Hematopoietic multipotent progenitor cell treated with erythropoietin and hydrocortisone succinate and interleukin-3 and kit ligand, for 17 days (in vitro differentiated cells): Measurements from ENCODE around the gene TEAD4.

Experiments used
- DNase-seq: peaks from one replicate; pipeline ENCODE4 v3.0.0-alpha.2; 2015; ENCODE audit warnings: low spot score

The TEAD4 gene

DNA sequence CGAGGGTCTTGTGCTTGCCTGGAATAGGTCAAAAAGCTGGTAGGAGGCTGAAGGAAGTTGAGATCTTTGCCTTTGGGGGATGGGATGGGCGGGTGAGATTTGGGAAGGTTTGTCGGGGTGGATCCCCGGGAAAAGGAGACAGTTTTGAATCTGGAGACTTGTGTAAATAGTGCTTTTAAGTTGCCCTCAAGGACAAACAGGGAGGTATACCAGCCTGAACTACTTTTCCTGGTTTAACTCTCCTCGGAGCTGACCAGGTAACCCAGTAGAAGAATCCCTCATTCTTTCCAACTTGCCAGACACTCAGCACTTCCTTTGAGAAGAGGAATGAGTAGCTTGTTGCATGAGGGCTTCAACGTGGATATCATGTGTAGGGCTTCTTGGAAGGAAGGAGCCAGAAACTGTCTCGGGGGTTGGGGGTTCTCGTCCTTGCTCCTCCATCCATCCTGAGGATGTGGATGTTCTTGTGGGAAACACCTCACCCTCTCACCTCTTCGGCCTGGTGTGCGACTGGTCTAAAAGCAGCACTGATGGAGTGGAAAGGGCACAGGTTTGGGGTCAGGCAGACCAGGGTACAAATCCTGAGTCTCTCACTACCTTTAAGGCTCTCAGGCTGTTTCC, 1.9 kb downstream of the TEAD4 start:
- no peak for DNase-seq

DNA sequence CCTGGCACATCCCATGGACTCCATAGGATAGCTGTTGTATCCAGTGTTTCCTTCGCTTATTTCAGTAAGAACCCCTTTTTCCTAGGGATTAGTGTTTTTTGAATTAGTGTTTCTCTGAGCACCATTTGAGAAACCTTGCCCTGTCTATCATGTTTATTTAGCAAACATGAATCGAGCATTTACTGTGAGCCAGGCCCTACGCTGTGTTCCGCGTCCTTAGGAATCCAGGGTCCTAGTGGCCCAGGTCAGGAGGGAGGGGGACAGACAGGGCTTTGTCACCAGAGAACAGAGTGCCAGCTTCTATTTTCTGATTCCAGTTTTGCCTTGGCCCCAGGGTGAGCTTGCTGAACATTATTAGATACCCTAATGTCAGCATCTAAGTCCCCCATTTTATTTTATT, 2.5 kb downstream of the TEAD4 start:
- DNase-seq: no peak

DNA sequence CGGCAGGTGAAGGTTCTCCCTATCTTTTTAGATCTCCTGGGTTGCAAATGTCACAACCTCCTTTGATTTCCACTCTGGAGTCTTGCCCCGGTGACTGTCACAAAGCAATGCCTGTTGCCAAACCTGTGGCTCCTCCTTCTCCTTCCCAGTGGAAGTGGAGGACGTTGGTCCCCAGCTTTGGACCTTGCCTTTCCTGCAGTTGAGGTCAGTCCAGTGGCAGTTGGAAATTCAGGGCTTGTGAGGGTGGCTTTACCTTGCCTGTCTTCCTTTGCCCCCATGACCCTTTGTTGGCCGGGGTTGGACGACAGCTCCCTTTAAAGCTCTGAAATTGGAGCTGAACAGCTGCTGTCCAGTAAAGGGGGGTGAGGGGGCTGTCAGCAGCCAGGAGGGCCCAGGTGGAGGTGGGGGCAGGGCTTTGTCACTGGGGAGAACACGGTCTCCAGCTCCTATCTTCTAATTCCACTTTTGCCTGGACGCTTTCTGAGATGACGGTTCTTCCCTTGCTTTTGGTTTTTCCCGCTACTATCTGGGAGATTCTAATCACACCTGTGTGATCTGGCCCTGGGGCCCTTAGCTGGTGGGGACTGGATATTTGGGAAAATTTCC, 4.1 kb downstream of the TEAD4 start:
- no peak for DNase-seq

DNA sequence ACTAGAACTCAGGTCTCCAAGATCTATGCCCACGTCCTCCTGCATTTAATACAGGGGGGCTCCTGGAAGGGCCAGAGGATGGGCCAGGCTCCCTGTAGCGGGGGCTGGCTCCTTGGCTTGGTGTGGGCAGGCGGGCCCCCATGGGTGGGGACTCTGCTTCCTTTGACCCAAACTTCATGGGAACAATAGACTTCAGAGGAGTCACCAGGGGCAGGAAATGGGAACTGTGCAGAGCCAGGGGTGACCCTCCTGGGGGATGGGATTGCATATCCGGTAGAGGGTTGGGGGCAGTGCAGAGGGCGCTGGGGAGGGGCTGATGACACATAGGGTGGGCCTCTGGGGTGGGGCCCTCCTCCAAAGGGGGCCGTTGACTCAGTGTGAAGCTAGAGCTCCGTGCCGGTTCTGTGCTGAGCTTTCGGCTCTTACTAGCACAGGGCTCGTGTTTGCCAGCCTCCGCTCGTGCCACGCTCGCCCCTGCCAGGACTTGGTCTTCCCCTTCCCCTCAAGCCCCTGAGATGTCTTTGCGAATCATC, 4.6 kb downstream of the TEAD4 start:
- DNase-seq: no peak

DNA sequence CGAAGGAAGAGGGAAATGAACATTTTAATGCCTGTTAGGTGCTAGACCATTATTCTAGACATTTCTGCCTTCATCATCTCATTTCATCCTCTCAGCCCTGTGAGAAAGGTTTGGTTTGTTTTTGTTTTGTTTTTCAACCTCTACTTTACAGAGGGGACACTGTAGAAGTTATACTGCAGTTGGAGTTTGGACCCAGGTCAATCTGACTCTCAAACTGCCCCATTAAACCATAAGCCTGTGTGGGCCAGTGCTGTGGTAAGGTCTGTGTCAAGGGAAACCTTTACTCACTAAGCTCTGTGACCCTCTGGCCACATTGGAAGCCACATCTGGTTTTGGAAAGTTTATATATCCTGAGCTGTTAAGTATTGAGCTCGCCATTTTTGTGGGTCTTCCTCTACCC, 8.5 kb downstream of the TEAD4 start:
- no peak for DNase-seq

DNA sequence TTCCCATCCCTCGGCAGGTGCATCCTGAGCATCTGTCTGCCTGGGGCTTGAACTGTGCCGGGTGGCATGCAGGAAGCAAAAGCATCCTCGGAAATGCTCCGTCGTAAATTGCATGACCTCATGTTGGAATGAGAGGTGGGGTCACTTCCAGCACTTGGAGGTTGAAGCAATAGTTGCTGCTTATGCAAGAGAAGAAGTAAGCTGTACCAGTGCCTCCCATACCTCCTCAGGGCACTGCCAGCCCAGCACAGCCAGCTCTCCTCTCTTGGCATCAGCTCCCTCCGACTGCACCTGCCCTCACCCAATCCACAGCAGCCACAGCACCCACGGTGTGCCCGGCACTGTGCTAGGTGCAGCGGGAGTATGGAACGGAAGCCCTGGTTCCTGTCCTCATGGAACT, 11.5 kb downstream of the TEAD4 start:
- no peak for DNase-seq

DNA sequence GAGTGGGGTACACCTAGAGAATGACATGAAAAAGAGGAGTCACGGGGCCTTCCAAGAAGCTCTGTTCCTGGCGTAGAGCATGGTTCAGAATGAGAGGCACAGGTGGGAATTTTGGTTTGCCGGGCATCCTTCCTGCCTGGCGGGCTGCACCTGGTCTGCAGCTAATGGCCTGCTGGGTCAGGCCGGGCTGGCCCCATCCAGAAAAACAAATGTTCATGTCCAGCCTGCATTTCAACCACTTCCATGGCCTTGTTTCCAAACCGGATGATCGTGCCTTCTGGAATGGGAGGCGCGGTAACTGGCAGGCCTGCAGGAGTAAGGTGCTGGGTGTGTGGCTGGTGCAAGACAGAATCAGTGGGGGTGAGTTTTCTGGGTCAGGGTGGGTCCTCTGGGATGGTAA, 14.4 kb downstream of the TEAD4 start:
- no peak for DNase-seq

DNA sequence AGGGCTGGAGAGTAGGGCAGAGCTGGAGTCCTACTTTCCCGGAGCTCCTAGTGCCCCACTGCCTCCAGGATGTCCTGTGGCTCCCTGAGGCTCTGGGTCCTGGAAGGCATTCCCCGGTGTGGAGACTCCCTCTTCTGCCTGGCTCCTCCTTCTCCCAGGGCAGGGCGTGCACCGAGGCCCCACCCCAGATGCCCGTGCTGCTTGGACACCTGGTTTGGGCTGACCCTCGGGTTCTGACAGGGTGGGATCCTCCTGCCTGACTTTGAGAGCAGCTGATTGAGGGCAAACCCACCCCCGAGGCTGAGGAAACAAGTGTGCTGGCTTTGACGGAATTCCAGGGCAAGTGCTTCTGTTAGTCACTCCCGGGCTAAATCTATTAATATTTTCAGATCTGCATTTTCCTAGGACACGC, 15.4 kb downstream of the TEAD4 start:
- no peak for DNase-seq

DNA sequence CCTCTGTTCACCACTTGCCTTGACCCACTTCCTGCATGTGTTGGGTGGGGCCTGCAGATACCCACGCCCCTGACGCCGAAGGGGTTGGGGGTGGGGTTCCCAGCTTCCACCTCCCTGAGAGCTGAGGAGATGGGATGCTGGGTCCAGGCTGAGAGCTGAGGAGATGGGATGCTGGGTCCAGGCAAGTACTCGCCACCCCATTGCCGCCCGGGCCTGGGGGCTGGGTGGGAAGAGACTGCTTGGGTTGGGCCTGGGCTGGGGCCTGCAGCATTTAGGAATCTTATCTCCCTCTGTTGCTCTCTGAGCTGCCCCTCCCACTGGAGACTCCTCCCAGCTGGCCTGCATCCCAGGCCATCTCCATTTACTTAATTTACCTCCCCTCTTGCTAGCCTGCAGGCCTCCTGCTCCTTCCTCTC, 17.4 kb downstream of the TEAD4 start:
- no peak for DNase-seq

DNA sequence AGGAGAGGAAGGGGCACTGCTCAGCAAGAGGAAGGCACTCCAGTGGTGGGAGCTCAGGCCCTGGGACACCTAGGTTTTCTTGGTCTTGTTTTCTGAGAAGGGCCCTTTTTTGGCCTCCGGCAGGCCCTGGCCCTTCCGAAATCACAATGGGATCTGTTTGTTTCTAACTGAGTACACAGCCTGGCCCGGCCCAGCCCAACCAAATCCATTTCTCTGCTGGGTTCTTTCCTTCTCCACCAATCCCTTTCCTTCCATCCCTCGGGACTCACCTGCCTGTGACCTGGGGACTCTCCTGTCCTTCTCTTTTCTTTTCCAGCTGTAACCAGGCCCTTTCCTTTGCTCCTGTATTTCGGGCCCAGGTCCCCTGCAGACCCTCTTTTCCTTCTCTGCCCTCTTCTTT, 18.6 kb downstream of the TEAD4 start:
- no peak for DNase-seq

DNA sequence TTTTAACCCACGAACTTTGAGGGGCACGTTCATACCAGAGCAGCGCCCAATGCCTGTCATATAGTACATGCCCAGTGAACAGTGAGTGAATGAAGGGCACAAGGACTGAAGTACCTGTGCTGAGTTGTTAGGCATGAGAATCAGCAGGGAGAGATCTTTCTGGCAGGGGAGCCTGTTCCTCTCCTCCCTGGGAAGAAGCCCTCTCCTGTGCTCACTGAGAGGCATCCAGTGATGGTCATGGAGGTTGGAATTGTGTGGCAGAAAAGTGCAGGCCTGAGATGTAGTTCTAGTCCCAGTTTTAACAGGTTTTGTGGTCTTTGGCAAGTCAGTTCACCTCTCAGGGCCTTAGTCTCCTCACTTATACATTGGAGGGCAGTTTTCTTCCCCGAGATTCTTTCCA, 20.6 kb downstream of the TEAD4 start:
- no peak for DNase-seq

DNA sequence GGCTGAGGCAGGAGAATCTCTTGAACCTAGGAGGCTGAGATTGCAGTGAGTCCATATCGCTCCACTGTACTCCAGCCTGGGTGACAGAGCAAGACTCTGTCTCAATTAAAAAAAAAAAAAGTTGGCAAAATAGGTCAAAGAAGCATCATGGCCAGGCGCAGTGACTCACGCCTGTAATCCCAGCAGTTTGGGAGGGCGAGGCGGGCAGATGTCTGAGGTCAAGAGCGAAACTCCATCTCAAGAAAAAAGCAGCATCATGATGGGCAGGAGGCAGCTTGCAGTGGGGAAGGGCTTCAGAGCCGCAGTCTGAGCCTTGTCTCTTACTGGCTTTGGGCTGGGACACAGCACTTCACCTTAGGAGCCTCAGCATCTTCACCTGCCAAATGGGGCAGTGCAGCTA, 21.4 kb downstream of the TEAD4 start:
- DNase-seq: no peak

DNA sequence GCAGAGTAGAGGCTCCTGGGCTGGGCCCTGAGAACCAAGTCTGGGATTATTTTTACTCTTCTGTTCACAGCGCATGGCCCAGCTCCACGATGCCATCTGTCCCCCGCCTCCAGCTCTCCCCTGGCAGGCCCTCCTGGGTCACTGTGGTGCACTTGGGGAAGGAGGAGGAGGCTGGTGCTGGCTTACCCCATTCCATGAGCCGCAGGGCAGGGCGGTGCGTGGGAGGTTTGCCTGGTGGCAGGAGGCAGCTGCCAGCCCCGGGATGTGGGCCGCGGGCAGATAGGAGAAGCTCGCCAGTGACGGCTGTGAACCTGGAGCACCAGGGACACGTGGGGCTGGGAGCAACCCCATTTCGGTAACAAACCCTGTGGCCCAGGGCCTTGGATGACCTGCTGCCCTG, 23.2 kb downstream of the TEAD4 start:
- DNase-seq: no peak

DNA sequence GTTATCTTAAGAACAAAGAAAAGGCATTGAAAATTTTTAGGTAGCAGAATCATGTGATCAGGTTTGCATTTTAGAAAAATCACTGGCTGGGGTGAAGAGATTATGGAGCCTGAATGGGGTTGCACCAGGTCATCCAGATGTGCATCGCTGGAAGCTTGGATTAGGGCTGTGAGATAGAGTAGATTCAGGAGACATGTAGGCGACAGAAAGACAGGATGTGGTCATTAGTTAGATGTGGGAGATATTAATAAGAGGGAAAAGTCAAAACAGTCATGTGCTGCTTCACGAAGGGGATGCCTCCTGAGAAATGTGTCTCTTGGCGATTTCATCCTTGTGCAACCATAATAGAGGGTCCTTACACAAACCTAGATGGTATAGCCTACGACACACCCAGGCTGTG, 25.1 kb downstream of the TEAD4 start:
- DNase-seq: no peak

DNA sequence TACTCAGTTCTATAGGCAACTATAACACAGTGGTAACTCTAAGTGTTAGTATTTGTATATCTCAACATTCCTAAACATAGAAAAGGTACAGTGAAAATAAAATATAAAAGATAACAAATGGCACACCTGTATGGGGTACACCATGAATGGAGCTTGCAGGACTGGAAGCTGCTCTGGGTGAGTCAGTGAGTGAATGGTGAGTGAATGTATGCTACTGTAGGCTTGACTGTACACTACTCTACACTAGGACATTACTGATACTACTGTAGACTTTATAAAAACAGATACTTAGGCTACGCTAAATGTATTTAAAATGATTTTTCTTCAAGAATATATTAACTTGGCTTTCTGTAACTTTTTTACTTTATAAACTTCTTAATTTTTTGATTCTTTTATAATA, 25.5 kb downstream of the TEAD4 start:
- no peak for DNase-seq

DNA sequence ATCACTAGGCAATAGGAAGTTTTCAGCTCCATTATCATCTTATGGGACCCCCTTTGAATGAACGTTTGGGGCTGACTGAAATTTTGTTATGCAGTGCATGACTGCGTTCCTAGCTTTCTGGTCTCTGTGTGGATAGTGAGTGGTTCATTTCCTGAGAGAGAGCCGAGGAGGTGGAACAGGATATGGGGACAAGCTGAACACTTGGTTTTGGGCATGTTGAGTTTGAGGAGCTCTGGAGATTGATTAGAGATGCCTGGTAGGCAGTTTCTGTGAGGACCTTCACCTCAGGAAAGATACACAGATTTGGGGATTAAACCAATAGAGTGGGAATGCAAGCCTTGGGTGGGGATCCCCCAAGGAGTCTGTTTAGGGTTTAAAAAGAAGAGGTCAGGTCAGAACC, 27.7 kb downstream of the TEAD4 start:
- DNase-seq: no peak

DNA sequence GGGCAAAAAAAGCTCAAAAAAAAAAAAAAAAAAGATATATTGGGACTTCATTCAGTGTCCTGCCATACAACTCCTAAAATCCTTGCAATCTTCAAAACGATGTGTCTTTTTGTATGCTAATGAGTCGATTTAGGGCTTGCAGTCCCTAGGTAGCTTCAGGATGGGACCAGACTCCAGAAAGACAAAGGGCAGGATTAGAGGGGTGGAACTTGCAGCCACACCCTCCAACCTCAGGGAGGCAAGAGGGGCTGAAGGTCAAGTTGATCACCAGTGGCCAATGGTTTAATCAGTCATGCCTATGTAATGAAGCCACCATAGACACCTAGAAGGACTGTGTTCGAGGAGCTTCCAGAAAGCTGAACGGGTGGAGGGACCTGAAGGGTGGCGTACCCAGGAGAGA, 29.3 kb downstream of the TEAD4 start:
- no peak for DNase-seq

DNA sequence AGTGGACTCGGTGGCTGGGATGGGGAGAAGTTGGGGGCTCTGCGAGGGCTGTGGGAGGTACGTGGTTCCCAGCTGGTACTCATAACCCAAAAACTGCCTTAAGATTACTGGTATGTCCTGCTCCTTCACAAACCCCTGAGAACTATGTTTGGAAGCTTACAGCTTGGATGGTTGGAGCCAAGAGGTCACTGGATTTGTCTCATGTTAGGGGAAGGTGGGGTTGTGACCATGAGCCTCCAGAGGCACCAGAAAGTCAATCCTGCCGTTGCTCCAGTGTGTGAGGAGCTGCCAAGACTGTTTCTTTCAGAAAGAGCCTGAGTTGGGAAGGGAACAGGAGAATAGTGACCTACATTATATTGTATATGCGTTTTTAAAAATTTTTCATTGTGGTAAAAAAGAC, 33.5 kb downstream of the TEAD4 start:
- no peak for DNase-seq

DNA sequence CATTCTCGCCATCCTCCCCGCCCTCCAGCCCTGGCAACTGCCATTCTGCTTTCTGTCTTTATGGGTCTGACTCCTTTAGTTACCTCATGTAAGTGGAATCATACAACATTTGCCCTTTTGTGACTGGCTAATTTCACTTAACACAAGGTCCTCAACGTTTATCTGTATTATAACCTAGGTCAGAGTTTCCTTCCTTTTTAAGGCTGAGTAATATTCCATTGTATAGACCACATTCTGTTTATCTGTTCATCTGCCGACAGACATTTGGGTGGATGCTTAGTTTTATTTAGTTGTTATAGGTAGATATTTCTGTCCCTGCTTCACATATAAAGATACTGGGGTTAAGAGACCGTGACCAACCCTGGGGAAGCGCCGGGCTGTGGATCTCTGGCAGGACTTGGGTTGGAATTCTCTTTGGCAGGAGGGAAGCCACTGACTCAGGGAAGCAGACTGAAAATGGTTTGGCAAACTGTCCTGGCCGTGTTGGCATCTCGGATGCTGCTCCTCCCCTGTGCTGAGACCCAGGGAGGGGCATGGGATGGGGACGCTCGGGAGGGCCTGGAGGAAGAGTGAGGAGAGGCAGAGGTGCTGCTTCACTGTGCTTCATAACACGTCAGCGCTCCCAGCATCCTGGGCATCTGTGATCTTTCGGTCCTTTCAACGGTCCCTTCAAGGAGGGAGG, 38.9 kb downstream of the TEAD4 start:
- DNase-seq: no peak

DNA sequence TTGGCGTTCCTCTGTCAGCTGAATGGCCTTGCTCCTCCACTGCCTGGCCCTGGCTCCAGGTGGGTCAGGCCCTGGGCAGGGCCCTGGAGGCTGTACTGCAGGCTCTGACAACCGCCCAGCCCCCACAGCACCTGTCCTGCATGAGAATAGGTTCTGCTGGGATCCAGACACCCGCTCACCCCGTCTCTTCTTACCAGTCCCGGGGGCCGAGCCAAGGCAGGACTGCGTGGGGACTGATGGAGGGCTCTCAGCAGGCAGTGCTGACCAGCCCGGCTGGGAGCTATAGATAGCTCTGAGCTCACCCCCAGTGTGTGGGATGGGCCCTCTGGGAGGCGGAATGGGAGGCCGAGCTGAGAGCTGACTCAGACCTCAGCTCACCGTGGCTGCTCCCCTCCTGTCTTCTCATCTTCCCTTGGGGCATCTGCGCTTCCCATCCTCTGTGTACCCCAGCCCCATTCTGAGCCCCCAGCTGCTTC, 39.6 kb downstream of the TEAD4 start:
- no peak for DNase-seq

DNA sequence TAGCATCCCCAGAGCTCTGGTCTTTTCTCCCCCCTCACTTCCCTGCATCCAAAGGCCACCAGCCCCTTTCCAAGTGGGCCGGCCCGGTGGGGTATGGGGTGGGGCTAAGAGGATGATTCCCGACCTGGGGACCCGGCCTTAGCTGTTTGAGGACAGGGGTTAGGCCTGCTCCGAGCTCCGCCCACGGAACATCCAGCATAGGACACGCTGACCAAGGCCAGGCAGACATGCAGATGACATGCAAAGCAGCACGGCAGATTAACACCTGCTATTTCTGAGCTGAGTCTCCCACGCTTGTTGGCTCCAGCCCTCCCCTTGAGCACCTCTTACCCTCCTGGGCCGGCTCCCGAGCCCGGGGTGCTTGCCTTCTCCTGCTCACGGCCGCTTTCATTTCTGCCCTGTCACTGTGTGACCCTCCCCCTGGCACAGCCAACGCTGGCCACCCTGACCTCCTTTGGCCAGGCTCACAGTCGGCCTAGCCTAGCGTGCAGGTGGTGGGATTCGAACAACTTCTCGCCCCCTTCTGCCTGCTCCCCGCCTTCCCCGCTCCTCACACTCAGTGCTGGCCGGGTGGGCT, 40.2 kb downstream of the TEAD4 start:
- DNase-seq: no peak

DNA sequence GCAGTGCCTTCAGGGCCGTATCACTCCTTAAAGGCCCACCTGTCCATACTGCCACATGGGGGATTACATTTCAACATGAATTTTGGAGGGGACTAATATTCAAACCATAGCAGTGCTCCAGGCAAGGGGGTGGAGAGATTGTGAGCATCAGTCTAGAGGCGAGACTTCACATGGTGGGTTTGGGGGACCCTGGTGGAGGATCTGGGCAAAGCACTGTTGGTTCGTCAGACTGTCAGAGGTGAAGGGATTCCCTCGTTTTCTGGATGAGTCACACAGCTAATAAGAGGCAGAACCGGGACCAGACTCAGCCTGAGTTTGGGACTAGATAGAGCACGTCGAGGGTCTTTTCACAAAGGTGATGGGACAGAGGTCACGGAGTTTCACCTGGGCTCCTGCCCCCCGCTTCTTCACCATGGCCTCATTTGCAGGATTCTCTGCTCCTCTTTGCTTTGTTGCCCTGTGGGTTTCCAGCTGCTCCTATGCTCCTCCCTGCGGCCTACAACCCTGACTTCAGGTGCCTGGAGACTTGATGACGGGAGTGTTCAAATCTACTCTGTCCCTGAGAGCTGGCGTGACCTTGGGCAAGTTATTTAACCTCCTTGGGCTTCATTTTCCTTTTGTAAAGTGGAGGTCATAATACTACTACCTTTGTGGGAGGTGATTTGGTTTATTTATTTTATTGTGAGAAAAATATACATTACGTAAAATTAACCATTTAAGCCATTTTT, 41.5 kb downstream of the TEAD4 start:
- no peak for DNase-seq
